Measurements from ENCODE around the gene EMCN.

GRCh38 chr4:100493756-100494155, 24.1 kb downstream of the EMCN start:
- no peak for TF ChIP-seq ZNF274 (IDR thresholded peaks at IDR 0.05; ENCODE audit: low read depth, low read length)
- no peak for TF ChIP-seq YY1 (IDR thresholded peaks at IDR 0.05; ENCODE audit: insufficient read depth, insufficient read length)
- no peak for TF ChIP-seq SUZ12 (IDR thresholded peaks at IDR 0.05; ENCODE audit: extremely low read depth, insufficient read depth, insufficient read length)

All from NT2/D1 (cell line).